ENCODE measurements around the gene TMPRSS9.

DNA sequence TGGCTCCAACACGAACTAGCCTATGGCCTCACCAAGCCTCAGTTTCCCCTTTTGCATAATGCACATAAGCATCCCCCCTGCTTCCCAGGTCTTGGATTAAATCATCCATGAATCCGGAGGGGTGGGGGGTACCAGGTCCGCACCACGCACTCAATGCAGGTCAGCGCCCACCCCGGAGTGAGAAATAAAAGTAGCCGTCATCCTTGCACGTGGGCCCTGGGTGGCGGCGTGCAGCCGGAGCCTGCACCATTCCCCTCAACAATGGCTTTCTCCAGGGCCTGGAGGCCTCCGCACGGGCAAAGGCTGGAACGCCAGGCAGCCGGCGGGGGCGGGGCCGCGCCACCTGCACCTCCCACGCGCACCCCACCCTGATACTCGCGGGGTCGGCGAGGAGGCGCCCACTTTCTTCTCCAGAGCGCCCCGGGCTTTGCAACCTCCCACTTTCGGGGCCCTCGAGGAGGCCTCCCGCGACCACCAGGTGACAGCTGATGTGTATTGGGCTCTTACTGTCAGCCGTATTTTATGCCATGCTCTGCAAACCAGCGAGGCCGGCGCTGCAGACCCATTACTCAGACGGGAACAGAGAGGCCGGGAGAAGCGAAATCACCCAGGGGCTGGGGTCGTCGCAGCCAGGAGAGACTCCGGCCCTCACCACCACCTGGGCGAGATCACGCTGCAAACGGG is 115.1 kb downstream of the TMPRSS9 start:
- TF ChIP-seq IKZF4 (CRISPR knock-in tag; IDR thresholded peaks at IDR 0.05; ENCODE audit: borderline replicate concordance, low read depth, not compliant biosample characterization) (no peak), ZNF33A (CRISPR knock-in tag; IDR thresholded peaks at IDR 0.05; ENCODE audit: borderline replicate concordance) (no peak), XBP1 (CRISPR knock-in tag; IDR thresholded peaks at IDR 0.05) (no peak), ZNF354B (CRISPR knock-in tag; IDR thresholded peaks at IDR 0.05) (no peak), ARID2 (CRISPR knock-in tag; IDR thresholded peaks at IDR 0.05; ENCODE audit: borderline replicate concordance) (no peak)
